ENCODE measurements around the gene HMOX1.

Gene HMOX1

DNA sequence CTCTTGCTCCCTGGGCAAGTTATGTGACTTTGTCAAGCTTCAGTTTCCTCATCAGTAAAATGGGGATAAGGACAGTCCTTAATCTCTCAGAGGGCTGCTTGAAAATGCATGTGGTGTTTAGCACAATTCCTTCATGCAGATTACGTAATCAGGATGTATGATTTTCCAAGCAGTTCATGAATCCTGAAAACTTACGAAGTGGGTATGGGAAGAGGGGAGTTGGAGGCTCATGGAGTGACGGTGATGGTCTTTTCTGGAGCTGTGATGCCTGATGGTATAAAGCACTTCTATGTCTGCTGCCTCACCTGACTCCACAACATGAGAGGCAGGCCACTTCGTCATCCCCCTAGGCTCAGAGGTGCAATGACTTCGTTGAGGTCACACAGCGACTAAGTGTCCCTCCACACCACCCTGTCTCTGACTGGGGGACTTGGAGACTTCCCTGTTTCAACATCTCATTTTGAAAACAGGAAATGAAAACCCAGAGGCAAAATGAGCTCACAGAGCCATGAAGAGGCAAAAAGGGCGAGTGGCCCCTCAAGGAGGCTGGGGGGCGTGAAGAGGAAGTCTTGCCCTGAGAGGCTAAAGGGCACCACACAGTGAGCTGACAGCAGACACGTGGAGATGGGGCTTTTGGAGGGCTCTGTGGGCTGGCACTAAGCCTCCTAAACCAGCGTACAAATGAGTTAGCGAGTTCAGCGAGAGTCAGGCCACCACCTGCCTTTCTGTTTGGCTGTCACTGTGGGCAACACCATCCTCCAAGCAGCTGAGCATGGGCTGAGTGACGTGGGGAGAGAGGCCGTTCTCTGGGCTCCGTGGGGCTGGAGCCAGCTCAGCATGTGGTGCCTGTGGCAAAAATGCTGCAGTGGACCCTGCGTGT is 29.1 kb downstream of the HMOX1 start:
- no peak for DNase-seq

DNA sequence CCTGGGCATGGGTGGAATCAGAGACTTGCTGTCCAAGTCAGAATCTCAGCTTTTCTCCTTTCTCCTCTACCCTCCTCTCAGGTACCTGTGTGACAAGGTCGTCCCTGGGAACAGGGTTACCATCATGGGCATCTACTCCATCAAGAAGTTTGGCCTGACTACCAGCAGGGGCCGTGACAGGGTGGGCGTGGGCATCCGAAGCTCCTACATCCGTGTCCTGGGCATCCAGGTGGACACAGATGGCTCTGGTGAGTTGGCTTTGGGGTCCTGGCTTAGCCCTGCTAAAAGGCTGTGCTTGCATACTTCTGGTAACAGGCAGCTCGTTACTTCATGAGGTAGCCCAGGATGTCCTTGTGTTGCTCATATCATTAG is 29.8 kb downstream of the HMOX1 start:
- DNase-seq = no peak

- DNase-seq = no peak
Measured at GRCh38 chr22:35411102-35411501, 30.2 kb downstream of the HMOX1 start.

DNA sequence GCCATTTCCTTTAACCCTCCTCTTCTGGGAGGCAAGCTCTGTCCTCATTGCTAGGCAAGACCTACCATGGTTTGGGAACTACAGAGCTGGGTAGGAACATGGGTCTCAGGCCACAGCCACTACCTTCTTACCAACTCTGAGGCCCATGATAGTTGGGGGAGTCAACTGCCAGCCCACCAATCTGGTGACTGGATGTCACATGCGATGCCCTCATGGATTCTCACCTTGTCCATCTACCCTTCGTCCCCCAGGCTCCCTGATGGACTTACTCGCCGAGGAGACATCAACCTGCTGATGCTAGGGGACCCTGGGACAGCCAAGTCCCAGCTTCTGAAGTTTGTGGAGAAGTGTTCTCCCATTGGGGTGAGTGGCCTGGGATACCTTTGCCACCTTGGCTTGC is 32.7 kb downstream of the HMOX1 start:
- DNase-seq = no peak

DNA sequence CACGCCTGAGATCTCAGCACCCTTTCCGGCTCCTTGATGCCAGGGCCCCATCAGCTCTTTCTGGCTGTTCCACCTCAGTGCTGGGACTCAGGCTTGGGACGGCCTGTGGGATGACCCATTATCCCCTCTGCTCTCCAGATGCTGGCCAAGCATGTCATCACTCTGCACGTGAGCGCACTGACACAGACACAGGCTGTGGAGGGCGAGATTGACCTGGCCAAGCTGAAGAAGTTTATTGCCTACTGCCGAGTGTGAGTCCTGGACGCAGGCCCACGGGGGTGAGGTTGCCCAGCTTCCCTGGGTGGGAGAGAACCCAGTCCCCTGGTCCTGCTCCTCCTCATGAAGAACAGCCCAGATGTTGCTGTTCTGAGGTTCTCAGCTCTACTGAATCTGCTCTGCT is 36.7 kb downstream of the HMOX1 start:
- no peak for DNase-seq

- DNase-seq = no peak
Measured at GRCh38 chr22:35418088-35418487, 37.2 kb downstream of the HMOX1 start.

- DNase-seq = no peak
Measured at GRCh38 chr22:35418731-35419130, 37.8 kb downstream of the HMOX1 start.

DNA sequence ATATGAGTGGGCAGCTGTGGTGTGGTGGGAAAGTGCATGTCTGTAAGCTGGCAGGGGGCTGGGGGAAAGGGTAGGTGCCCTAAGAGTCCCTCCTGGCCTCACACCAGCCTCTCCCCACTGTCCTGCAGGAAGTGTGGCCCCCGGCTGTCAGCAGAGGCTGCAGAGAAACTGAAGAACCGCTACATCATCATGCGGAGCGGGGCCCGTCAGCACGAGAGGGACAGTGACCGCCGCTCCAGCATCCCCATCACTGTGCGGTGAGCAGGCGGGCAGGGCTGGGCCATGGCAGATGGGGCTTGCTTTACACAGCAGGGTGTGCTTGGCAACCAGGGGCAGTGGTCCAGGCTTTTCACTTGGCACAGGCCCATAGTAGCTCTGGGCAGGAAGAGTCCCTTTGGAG is 38.9 kb downstream of the HMOX1 start:
- DNase-seq = no peak

DNA sequence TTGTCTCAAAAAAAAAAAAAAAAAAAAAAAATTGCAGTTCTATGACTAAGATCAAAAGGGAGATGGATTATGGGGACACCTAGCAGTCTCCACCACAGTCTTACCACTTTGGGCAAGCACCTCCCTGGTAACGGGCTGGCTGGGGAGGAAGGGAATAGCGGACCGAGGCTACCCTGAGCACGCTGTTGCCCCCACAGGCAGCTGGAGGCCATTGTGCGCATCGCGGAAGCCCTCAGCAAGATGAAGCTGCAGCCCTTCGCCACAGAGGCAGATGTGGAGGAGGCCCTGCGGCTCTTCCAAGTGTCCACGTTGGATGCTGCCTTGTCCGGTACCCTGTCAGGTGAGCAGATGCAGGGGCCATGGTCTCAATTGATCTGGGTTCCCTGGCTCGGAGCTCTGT is 40.2 kb downstream of the HMOX1 start:
- no peak for DNase-seq

DNA sequence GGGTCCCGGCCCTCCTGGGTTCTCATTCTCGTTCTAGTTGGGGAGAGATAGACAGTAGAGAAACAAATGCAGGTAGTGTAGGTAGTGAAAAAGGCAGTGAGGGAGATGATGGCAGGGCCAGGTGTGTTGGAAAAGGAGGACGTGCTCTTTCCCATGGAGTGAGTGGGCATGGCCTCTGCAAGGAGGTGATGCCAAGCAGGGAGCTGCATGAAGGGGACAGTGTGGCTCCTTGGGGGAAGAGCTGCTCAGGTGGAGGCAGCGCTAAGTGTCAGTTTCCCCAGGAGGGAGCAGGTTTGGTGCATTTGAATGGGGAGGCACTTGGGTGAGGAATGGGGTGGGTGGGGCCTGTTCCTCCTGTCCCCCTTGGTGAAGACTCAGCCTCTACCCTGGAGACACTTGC is 41.2 kb downstream of the HMOX1 start:
- DNase-seq = no peak

DNA sequence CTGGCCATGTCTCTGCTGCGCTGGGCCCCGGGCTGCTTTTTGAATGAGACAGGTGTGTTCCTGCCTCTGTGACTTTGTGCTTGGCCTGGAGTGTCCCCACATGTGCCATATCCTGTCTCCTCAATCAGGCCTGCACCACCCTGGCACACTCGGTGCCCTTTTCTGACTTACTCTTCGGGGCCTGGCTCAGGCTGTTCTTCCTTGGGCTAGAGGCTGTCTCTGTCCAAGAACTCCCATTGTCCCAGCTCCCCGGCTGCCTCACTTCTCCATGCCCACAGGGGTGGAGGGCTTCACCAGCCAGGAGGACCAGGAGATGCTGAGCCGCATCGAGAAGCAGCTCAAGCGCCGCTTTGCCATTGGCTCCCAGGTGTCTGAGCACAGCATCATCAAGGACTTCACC is 42.0 kb downstream of the HMOX1 start:
- DNase-seq = no peak

- no peak for DNase-seq
Measured at GRCh38 chr22:35424081-35424480, 43.2 kb downstream of the HMOX1 start.

DNA sequence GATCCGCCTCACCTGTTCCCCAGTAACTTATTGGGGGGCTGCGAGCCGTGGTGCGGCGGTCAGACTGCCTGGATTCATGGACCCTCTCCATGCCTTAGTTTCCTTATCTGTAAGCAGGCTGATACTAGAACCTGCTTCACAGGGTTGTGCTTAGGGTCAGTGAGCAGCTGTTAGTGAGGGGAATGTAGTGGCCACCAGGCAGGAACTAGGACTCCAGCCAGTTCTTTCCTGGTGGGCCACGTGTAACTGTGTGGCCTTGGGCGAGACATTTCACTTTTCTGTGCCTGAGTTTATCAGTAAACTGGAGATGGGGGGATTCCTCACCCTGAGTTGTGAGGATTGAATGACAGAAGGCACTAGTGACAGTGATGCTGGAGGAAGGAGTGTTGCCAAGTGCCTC is 43.9 kb downstream of the HMOX1 start:
- DNase-seq = no peak

- no peak for DNase-seq
Measured at GRCh38 chr22:35425546-35425945, 44.6 kb downstream of the HMOX1 start.

GRCh38 chr22:35425971-35426800 is 45.3 kb downstream of the HMOX1 start:
- no peak for DNase-seq

GRCh38 chr22:35426801-35427140 is 45.9 kb downstream of the HMOX1 start:
- no peak for DNase-seq

GRCh38 chr22:35430897-35431322 is 50.0 kb downstream of the HMOX1 start:
- DNase-seq = peak; percentile 54

GRCh38 chr22:35431483-35432227 is 50.8 kb downstream of the HMOX1 start:
- no peak for DNase-seq

DNA sequence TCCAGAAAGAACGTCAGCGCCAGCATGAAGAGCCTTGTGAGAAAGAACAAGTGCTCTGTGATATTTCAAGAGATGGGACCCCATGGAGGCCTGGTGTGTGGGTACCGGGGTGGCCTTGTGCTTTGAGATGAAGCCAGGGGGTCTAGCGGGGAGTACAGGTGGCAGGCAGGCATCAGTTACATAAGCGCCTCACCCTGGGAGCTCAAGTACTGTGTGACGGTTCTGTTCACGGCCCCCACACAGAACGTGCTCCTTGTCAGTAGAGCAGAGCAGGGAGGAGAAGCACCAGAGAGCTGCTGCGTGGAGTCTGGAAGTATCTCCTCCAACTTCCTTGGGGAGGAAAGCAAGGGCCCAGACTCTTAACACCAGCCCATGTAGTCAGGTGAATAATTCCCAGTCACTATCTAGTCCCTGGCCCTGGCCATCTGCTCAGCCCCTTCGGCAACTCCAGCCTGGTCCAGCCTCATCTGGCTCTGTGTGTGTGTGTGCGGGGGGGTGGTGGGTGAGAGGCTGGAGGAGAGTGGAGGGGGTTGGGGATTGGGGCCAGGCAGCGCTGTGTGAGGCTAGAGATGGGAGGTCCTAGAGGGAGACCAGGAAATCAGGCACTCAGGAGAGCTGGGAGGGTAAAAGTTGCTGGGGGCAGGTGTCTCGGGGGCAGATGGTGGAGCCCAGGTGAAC is 51.5 kb downstream of the HMOX1 start:
- no peak for DNase-seq

GRCh38 chr22:35434061-35434710 is 53.3 kb downstream of the HMOX1 start:
- DNase-seq = no peak

GRCh38 chr22:35435201-35435740 is 54.4 kb downstream of the HMOX1 start:
- DNase-seq = no peak

- DNase-seq = no peak
Measured at GRCh38 chr22:35436421-35436820, 55.5 kb downstream of the HMOX1 start.
